Stimulated activated naive CD8-positive, alpha-beta T cell treated with anti-CD3 and anti-CD28 coated beads, Interleukin-15, Interleukin-2, amounts not matched to agents 100 ng/mL and 50 ng/mL, for 24 hours (primary cell): Measurements from ENCODE around the gene MBLAC1.

ENCODE experiments used
- H3K27ac Mint-ChIP-seq: one replicate; pipeline ENCODE4 v1.8.0; 2021; ENCODE audit warnings: mild to moderate bottlenecking, mixed read lengths
- H3K27me3 Mint-ChIP-seq: one replicate; pipeline ENCODE4 v1.8.0; 2021; ENCODE audit warnings: mixed read lengths
- H3K36me3 Mint-ChIP-seq: one replicate; pipeline ENCODE4 v1.8.0; 2021; ENCODE audit warnings: low read depth, mixed read lengths
- H3K4me1 Mint-ChIP-seq: one replicate; pipeline ENCODE4 v1.8.0; 2021; ENCODE audit warnings: low read depth, mixed read lengths
- H3K4me3 Mint-ChIP-seq: one replicate; pipeline ENCODE4 v1.8.0; 2021; ENCODE audit warnings: mild to moderate bottlenecking, mixed read lengths
- H3K9me3 Mint-ChIP-seq: one replicate; pipeline ENCODE4 v1.8.0; 2021; ENCODE audit warnings: mixed read lengths

Gene MBLAC1

GRCh38 chr7:100177045-100178001, 50.6 kb downstream of the MBLAC1 start, which contains the start of the genes GPC2 and STAG3:
Gene GPC2, minus strand, starts transcription at chr7:100177381. Its CDS starts 182 bp downstream, at chr7:100177199.
Gene STAG3, plus strand, starts transcription at chr7:100177918. Its CDS starts 2,639 bp downstream, at chr7:100180557.
- Mint-ChIP-seq H3K36me3 (no peaks in the 10 kb centered on the region), H3K4me1 (peaks cover 43% of the 10 kb centered on the region), H3K27me3 (no peaks in the 10 kb centered on the region), H3K4me3 (peak within 1 kb of the TSS; percentile 73), H3K27ac (peak within 1 kb of the TSS; percentile 49), H3K9me3 (no peaks in the 10 kb centered on the region)
